GM21723 (cell line): ENCODE measurements around the gene RASAL2.

Experiments used
- ATAC-seq: cut with Tn5 transposase; IDR thresholded peaks from one replicate; pipeline ENCODE4 v1.9.1; 2021; ENCODE audit warnings: mild to moderate bottlenecking, moderate library complexity; ENCODE audit not compliant: unreplicated experiment

The RASAL2 gene

GRCh38 chr1:178093951-178094738 is at the start of gene RASAL2:
Gene RASAL2, plus strand, starts transcription at chr1:178094104. Its CDS starts 389 bp downstream, at chr1:178094493.
- ATAC-seq, result peak; percentile 62

GRCh38 chr1:178046591-178047270 is 47.2 kb upstream of the RASAL2 start:
- no peak for ATAC-seq

GRCh38 chr1:178047403-178048093 is 46.4 kb upstream of the RASAL2 start:
- ATAC-seq, result no peak

GRCh38 chr1:178048426-178048825 is 45.5 kb upstream of the RASAL2 start:
- no peak for ATAC-seq

GRCh38 chr1:178048883-178049282 is 45.0 kb upstream of the RASAL2 start:
- no peak for ATAC-seq

DNA sequence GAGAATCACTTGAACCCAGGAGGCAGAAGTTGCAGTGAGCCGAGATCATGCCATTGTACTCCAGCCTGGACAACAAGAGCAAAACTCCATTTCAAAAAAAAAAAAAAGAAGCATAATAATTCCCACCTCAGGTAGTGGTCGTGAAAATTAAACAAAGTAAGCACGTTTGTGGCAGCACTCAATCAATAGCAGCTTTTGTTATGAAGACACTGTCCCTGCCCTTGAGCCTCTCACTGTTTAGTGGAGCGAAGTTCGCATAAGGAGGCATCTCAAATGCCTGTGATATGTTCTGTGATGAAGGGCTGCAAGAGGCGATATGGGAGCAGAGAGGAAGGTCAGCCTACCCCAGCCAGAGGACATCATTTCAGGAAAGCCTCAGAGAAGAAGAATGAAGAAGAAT is 43.8 kb upstream of the RASAL2 start:
- no peak for ATAC-seq

- no peak for ATAC-seq
These were observed 42.8 kb upstream of the RASAL2 start for GRCh38 chr1:178051071-178051470.

- ATAC-seq, result no peak
These were observed 41.0 kb upstream of the RASAL2 start for GRCh38 chr1:178052650-178053461.

DNA sequence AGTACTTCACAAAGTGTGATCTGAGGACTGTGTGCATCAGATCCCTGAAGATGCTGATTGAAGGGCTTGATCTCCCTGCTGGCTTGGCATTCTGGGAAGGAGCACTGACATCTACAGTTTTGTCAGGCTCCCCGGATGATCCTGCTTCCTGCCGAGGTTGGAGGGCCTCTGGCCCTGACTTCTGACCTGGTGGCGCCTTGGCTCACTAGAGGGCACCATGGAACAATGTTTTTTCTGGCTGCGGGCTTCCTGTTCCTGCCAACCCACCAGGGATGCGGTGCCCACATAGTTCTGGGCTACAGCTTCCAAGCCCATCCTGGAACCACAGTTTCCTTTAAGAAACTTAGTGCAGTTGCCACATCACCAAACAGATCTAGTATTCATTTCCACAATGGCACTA is 38.8 kb upstream of the RASAL2 start:
- no peak for ATAC-seq

GRCh38 chr1:178055779-178056471 is 38.0 kb upstream of the RASAL2 start:
- peak; percentile 97 for ATAC-seq

DNA sequence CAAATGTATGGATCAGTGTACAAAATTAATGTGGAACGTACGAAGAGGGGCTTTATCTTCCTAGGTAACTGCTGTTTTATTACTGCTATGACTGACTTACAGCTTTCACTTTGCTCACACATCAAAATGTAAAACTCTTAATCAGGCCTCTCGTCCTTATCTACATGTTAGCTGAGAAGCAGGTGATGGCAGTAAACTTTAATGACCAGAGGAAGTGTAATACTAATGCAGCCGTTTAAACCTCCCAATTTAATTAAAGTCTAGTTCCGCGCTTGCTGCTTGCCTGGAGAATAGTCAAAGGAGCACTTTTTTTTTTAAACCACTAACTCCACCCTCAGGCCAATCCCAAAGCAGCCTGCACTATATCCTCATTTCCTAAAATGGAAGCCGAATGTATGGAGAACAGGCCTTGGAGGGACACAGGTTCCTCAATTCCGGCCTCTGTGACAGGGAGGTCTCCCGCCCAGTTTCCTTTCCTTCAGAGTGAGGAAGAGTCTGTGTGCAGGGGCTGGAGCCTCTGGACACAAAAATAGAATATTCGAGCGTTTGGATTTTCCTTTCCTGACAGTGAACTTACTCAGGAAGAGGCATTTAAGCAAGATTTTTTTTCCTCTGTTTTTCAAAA is 36.7 kb upstream of the RASAL2 start:
- ATAC-seq, result no peak

DNA sequence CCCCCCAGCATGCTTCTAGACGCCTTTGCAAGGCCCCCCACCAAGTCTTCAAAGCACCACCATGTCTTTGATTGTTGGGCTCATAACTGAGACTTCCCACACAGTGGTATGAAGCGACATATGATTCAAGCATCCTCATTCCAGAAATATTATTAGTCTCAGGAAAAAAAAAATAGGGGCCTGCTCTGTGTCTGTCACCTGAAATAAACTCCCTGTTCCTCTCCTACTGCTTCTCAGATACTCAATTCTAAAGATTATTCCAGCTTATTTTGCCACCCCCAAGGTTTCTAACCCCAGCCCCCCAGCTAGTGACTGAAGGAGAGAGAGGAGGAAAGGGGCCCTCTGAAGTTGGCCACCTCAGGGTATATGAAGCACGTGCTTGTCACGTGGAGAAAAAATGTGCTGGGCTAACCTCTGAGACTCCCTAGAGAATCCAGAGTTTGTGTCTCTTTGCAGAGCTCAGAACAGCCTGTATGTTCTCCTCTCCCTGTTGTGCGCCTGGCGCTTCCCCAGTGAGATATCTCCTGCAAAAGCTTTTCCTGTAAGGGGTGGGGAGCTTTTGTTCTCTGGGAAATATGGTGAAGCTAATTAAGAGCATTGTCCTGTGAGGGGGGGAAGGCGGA is 35.9 kb upstream of the RASAL2 start:
- no peak for ATAC-seq

- no peak for ATAC-seq
These were observed 32.9 kb upstream of the RASAL2 start for GRCh38 chr1:178060789-178061556.

GRCh38 chr1:178061620-178062019 is 32.3 kb upstream of the RASAL2 start:
- no peak for ATAC-seq

DNA sequence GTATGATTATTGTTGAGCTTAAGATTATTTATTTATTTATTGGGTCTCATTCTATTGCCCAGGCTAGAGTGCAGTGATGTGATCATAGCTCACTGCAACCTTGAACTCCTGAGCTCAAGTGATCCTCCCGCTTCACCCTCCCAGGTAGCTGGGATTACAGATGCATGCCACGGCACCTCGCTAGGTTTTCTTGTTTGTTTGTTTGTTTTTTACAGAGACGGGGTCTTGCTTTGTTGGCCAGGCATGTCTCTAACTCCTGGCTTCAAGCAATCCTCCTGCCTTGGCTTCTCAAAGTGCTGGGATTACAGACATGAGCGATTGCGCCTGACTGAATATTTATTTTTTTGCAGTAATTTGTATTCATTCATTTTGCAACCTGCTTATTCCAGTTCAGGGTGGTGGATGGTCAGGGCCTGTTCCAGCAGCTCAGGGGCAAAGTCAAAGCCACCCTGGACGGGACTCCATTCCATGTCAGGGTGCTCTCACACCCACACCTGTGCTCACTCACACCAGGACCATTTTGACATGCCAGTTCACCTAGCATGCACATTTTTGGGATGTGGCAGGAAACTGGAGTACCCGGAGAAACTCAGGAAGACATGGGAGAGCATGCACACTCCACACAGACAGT is 29.6 kb upstream of the RASAL2 start:
- no peak for ATAC-seq

GRCh38 chr1:178065250-178065649 is 28.7 kb upstream of the RASAL2 start:
- no peak for ATAC-seq

GRCh38 chr1:178066296-178066907 is 27.5 kb upstream of the RASAL2 start:
- ATAC-seq, result no peak
